ENCODE data around the gene NEK8. TPM values are rescaled to one million over a fixed set of nuclear protein-coding genes. Genes with fewer than 3 reads are reported as not detected.
A peak's percentile ranks its signal among the peaks of the same experiment; 100 is the strongest.

NEK8 gene
- total RNA-seq, 2 donors from 2014 or later = 2.9 to 18.5 TPM

GRCh38 chr17:28743243-28744103, 14.9 kb downstream of the NEK8 start, which contains the start of gene TRAF4:
TSS of gene TRAF4 (plus strand) at chr17:28744011. CDS start at chr17:28744113, 102 bp downstream.
- TF ChIP-seq CTCF (IDR thresholded peaks at IDR 0.05) = peak in 4 of 7 experiments; percentile 8 to 75 (median 44)
- TF ChIP-seq POLR2A (IDR thresholded peaks at IDR 0.05) = peak; percentile 22 to 81 (median 27)
- Histone ChIP-seq H3K9me3 (no peaks in the 10 kb centered on the region), H3K27me3 (no peaks in the 10 kb centered on the region), H3K36me3 (replicated peaks in 1 of 2; ENCODE audit: insufficient read depth in 1 of 2, low read depth in 2 of 2) (peaks cover 0 to 5% of the 10 kb centered on the region in 2 donors), H3K4me1 (peaks cover 46% of the 10 kb centered on the region), H3K4me3 (peak within 1 kb of the TSS; percentile 67 to 91), H3K27ac (peak within 1 kb of the TSS; percentile 93 to 98 (median 94))
- 1% methylated on average over 65 of the region's 70 CpGs; no CpG with 5 or more reads in 1 of the 2 donors for WGBS, 2 donors
- ATAC-seq (peak; percentile 78), DNase-seq (peak; percentile 77 to 86 (median 81))
- intact Hi-C loops (cut with DNase I) = no loop called here

GRCh38 chr17:28744104-28744971, 15.8 kb downstream of the NEK8 start:
- peaks cover 0 to 7% of the 10 kb centered on the region in 2 donors for H3K36me3 ChIP-seq (replicated peaks in 1 of 2; ENCODE audit: insufficient read depth in 1 of 2, low read depth in 2 of 2)
- no peaks in the 10 kb centered on the region for H3K27me3 ChIP-seq
- 1 to 2% methylated on average over 15 to 49 of the region's 61 CpGs for WGBS, 2 donors
- intact Hi-C loops (cut with DNase I) = no loop called here
- peak overlapping the region; percentile 67 to 91 for H3K4me3 ChIP-seq
- H3K9me3 ChIP-seq = no peaks in the 10 kb centered on the region
- peak overlapping the region; percentile 93 to 98 (median 94) for H3K27ac ChIP-seq
- TF ChIP-seq CTCF (IDR thresholded peaks at IDR 0.05) (peak in 2 of 7 experiments; percentile 1 to 3), POLR2A (IDR thresholded peaks at IDR 0.05) (peak in 2 of 3 donors; percentile 64 to 72)
- peak; percentile 8 for ATAC-seq
- DNase-seq = peak; percentile 39 to 69 (median 64)
- H3K4me1 ChIP-seq = peaks cover 55% of the 10 kb centered on the region

GRCh38 chr17:28744972-28745785, 16.6 kb downstream of the NEK8 start:
- no peaks in the 10 kb centered on the region for H3K27me3 ChIP-seq
- intact Hi-C loops (cut with DNase I) = no loop called here
- ATAC-seq = no peak
- TF ChIP-seq CTCF (IDR thresholded peaks at IDR 0.05) = peak in 1 of 7 experiments; percentile 7
- peak; percentile 31 to 66 (median 58) for TF ChIP-seq POLR2A (IDR thresholded peaks at IDR 0.05)
- DNase-seq = peak; percentile 64 to 76 (median 75)
- H3K4me1 ChIP-seq = peaks cover 63% of the 10 kb centered on the region
- H3K27ac ChIP-seq = peak overlapping the region; percentile 93 to 98 (median 94)
- H3K4me3 ChIP-seq = peak overlapping the region; percentile 67 to 91
- H3K9me3 ChIP-seq = no peaks in the 10 kb centered on the region
- peaks cover 0 to 7% of the 10 kb centered on the region in 2 donors for H3K36me3 ChIP-seq (replicated peaks in 1 of 2; ENCODE audit: insufficient read depth in 1 of 2, low read depth in 2 of 2)
- 0 to 3% methylated on average over 3 to 30 of the region's 31 CpGs for WGBS, 2 donors

GRCh38 chr17:28745786-28746411, 17.3 kb downstream of the NEK8 start:
- ATAC-seq = peak; percentile 16
- H3K9me3 ChIP-seq = no peaks in the 10 kb centered on the region
- peaks cover 0 to 7% of the 10 kb centered on the region in 2 donors for H3K36me3 ChIP-seq (replicated peaks in 1 of 2; ENCODE audit: insufficient read depth in 1 of 2, low read depth in 2 of 2)
- TF ChIP-seq CTCF (IDR thresholded peaks at IDR 0.05) = no peak
- no peak for TF ChIP-seq POLR2A (IDR thresholded peaks at IDR 0.05)
- peak; percentile 63 to 86 (median 68) for DNase-seq
- H3K4me1 ChIP-seq = peaks cover 70% of the 10 kb centered on the region
- 24% methylated on average over 4 of the region's 4 CpGs; no CpG with 5 or more reads in 1 of the 2 donors for WGBS, 2 donors
- H3K27ac ChIP-seq = peak overlapping the region; percentile 93 to 98 (median 94)
- intact Hi-C loops (cut with DNase I) = no loop called here
- no peaks in the 10 kb centered on the region for H3K27me3 ChIP-seq
- peak overlapping the region; percentile 67 to 91 for H3K4me3 ChIP-seq

Data from body of pancreas (tissue), 4 donors.